Subcutaneous adipose tissue (tissue), 4 donors: ENCODE results near the gene UGT2A2. TPM values are rescaled to one million over a fixed set of nuclear protein-coding genes. Genes with fewer than 3 reads are reported as not detected.

Experiments
- CTCF ChIP-seq: fragments of 450-650 bp; IDR thresholded peaks from one replicate; pipeline ENCODE4 v1.5.1; 2016; ENCODE audit warnings: low read depth, mild to moderate bottlenecking, control low read depth, antibody characterized with exemption, moderate library complexity
- total RNA-seq, 4 donors: library from RNA; depleted of rRNA; stranded (reverse); fragments of >200 nt; gene quantifications; one replicate each; pipeline ENCODE4 v1.1.0, GENCODE V29; 2016

Gene UGT2A2
- total RNA-seq = not detected

- TF ChIP-seq CTCF = no peak
These were observed at the start of gene UGT2A2 for GRCh38 chr4:69639542-69639941. Gene UGT2A2 (minus strand): TSS chr4:69639642. CDS start chr4:69639640, 2 bp downstream.

GRCh38 chr4:69684804-69685203 is 45.4 kb upstream of the UGT2A2 start:
- no peak for TF ChIP-seq CTCF

GRCh38 chr4:69668680-69669079 is 29.2 kb upstream of the UGT2A2 start:
- TF ChIP-seq CTCF = no peak

GRCh38 chr4:69658133-69658532 is 18.7 kb upstream of the UGT2A2 start:
- no peak for TF ChIP-seq CTCF

- TF ChIP-seq CTCF = no peak
These were observed 17.3 kb upstream of the UGT2A2 start for GRCh38 chr4:69656653-69657158.

- TF ChIP-seq CTCF = no peak
These were observed 13.7 kb upstream of the UGT2A2 start, which contains the start of gene UGT2A1 for GRCh38 chr4:69653147-69653546. Gene UGT2A1 (minus strand): TSS chr4:69653247. CDS start chr4:69647644, 5,603 bp downstream.

GRCh38 chr4:69650872-69651271 is 11.4 kb upstream of the UGT2A2 start:
- no peak for TF ChIP-seq CTCF
